Mesothelial cell of epicardium (in vitro differentiated cells): ENCODE results near the gene ATRNL1. TPM values are rescaled to one million over a fixed set of nuclear protein-coding genes. Genes with fewer than 3 reads are reported as not detected.
A peak's percentile ranks its signal among the peaks of the same experiment; 100 is the strongest.

Source experiments
- DNase-seq, 2 experiments: peaks; one replicate each; pipeline ENCODE4 v3.0.0; 2021; ENCODE audit warnings: low spot score in 2 of 2; ENCODE audit not compliant: unreplicated experiment in 2 of 2
- H3K27ac Mint-ChIP-seq: 2 replicates; pipeline ENCODE4 v1.8.0; 2021; ENCODE audit warnings: mixed read lengths
- H3K27me3 Mint-ChIP-seq: 2 replicates; pipeline ENCODE4 v1.8.0; 2021; ENCODE audit warnings: low read depth, mixed read lengths
- H3K36me3 Mint-ChIP-seq: 2 replicates; pipeline ENCODE4 v1.8.0; 2021; ENCODE audit warnings: mixed read lengths
- H3K4me1 Mint-ChIP-seq: 2 replicates; pipeline ENCODE4 v1.8.0; 2021; ENCODE audit warnings: mixed read lengths
- H3K4me3 Mint-ChIP-seq: 2 replicates; pipeline ENCODE4 v1.8.0; 2021; ENCODE audit warnings: mild to moderate bottlenecking, moderate library complexity, mixed read lengths
- H3K9me3 Mint-ChIP-seq: 2 replicates; pipeline ENCODE4 v1.8.0; 2021; ENCODE audit warnings: mixed read lengths
- total RNA-seq: library from RNA; stranded (reverse); gene quantifications from 3 replicates; pipeline ENCODE4 v1.2.1, GENCODE V29; 2021
- TF ChIP-seq, protein P1 (sequence below): fragments of 200-600 bp; sonication (generic); IDR thresholded peaks from one replicate; pipeline ENCODE4 v1.5.0; 2021; ENCODE audit warnings: antibody characterized with exemption; ENCODE audit not compliant: unreplicated experiment

ATRNL1 gene
- total RNA-seq, 1 donor from 2014 or later: 39.6 TPM

DNA sequence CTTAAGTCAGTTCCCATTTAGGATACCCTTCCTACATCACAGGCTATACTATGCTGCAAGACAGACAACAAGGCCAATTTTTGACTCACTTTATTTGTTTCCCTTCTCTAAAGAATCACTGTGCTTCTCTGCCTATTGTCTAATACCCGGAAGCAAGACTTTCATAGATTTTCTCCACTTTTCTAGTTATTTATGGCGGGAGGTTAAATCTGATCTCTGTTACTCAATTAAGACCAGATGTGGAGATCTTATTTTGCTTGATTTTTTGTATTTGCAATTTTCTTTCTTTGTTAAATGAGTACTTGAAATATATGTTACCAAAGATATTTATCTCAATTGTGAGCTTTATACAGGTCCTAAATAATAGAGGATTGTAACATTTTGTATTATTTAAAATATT is 511.5 kb downstream of the ATRNL1 start:
- Mint-ChIP-seq H3K36me3 (no peaks in the 10 kb centered on the region), H3K27me3 (no peaks in the 10 kb centered on the region), H3K27ac (peak overlapping the region; percentile 39), H3K4me1 (peaks cover 15% of the 10 kb centered on the region), H3K9me3 (no peaks in the 10 kb centered on the region), H3K4me3 (no peak overlapping the region)
- TF ChIP-seq, protein P1, sequence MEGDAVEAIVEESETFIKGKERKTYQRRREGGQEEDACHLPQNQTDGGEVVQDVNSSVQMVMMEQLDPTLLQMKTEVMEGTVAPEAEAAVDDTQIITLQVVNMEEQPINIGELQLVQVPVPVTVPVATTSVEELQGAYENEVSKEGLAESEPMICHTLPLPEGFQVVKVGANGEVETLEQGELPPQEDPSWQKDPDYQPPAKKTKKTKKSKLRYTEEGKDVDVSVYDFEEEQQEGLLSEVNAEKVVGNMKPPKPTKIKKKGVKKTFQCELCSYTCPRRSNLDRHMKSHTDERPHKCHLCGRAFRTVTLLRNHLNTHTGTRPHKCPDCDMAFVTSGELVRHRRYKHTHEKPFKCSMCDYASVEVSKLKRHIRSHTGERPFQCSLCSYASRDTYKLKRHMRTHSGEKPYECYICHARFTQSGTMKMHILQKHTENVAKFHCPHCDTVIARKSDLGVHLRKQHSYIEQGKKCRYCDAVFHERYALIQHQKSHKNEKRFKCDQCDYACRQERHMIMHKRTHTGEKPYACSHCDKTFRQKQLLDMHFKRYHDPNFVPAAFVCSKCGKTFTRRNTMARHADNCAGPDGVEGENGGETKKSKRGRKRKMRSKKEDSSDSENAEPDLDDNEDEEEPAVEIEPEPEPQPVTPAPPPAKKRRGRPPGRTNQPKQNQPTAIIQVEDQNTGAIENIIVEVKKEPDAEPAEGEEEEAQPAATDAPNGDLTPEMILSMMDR: no peak
- no peak for DNase-seq

DNA sequence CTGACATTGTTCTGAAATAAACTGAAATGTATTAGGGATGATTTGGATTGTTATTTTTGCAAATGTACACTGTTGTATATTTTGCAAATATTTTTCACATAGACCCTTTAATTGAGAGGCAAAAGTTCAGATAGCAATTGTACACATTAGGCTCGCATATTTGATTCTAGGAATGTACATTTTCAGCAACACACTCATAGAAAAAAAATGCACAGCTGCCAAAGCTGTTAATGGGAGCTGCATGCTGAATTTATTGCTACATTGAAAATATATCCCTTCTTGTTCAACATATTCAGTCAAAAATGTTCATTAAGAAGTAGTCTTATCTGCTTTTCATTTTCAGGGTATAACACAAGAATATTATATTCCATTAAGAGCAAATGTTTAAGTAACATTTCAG is 512.9 kb downstream of the ATRNL1 start:
- TF ChIP-seq, protein P1: no peak
- Mint-ChIP-seq H3K4me1 (peaks cover 15% of the 10 kb centered on the region), H3K4me3 (no peak overlapping the region), H3K36me3 (no peaks in the 10 kb centered on the region), H3K27me3 (no peaks in the 10 kb centered on the region), H3K27ac (no peak overlapping the region), H3K9me3 (no peaks in the 10 kb centered on the region)
- DNase-seq: no peak

GRCh38 chr10:115606741-115607140 is 513.6 kb downstream of the ATRNL1 start:
- no peaks in the 10 kb centered on the region for H3K9me3 Mint-ChIP-seq
- no peaks in the 10 kb centered on the region for H3K36me3 Mint-ChIP-seq
- H3K27me3 Mint-ChIP-seq: no peaks in the 10 kb centered on the region
- no peak overlapping the region for H3K27ac Mint-ChIP-seq
- no peak for DNase-seq
- H3K4me3 Mint-ChIP-seq: no peak overlapping the region
- TF ChIP-seq, protein P1: no peak
- peaks cover 15% of the 10 kb centered on the region for H3K4me1 Mint-ChIP-seq

- Mint-ChIP-seq H3K36me3 (peaks cover 4% of the 10 kb centered on the region), H3K27me3 (no peaks in the 10 kb centered on the region), H3K9me3 (peaks cover 9% of the 10 kb centered on the region), H3K4me1 (no peaks in the 10 kb centered on the region), H3K27ac (no peak overlapping the region), H3K4me3 (no peak overlapping the region)
- no peak for DNase-seq
- TF ChIP-seq, protein P1: no peak
Observed at GRCh38 chr10:115624448-115624847, 531.3 kb downstream of the ATRNL1 start.

DNA sequence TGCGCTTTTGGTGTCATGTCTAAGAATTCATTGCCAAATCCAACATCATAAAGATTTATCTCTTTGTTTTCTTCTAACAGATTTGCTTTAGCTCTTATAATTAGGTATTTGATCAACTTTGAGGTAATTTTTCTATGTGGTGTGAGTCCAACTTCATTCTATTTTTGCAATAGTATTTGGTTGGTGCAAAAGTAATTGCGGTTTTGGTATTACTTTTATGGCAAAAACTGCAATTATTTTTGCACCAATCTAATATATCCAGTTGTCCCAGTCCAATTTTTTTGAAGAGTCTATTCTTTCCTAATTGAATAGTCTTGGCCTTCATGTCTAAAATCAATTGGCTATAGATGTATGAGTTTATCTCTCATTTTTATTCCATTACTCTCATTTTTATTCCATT is 535.5 kb downstream of the ATRNL1 start:
- no peaks in the 10 kb centered on the region for H3K36me3 Mint-ChIP-seq
- H3K27ac Mint-ChIP-seq: no peak overlapping the region
- no peaks in the 10 kb centered on the region for H3K27me3 Mint-ChIP-seq
- peaks cover 4% of the 10 kb centered on the region for H3K9me3 Mint-ChIP-seq
- H3K4me1 Mint-ChIP-seq: no peaks in the 10 kb centered on the region
- TF ChIP-seq, protein P1: no peak
- no peak overlapping the region for H3K4me3 Mint-ChIP-seq
- no peak for DNase-seq

DNA sequence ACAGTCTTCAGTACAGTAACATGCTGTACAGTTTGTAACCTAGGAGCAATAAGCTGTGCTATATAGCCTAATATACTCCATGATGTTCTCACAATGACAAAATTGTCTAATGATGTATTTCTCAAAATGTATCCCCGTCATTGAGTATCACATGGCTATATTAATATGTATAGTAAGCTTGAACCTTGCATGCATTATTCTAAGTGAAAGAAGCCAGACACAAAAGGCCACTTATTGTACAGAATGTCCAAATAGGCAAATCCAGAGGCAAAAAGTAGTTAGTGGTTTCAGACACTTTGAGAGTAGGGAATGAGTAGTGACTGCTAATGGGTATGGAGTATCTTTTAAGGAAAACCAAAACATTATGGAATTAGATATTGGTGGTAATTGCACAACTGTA is 545.1 kb downstream of the ATRNL1 start:
- DNase-seq: no peak
- Mint-ChIP-seq H3K36me3 (no peaks in the 10 kb centered on the region), H3K27ac (no peak overlapping the region), H3K9me3 (peaks cover 3% of the 10 kb centered on the region), H3K27me3 (peaks cover 5% of the 10 kb centered on the region), H3K4me1 (no peaks in the 10 kb centered on the region), H3K4me3 (no peak overlapping the region)
- TF ChIP-seq, protein P1: no peak
